BJ (cell line): ENCODE results near the gene EN2. TPM values are rescaled to one million over a fixed set of nuclear protein-coding genes. Genes with fewer than 3 reads are reported as not detected.

Source experiments
- CTCF ChIA-PET: fragments of 350-600 bp; formaldehyde crosslinking; extraction: SDS; loops from one replicate; lab custom pipeline; 2021; ENCODE audit warnings: antibody characterized with exemption, inconsistent platforms; lab: Yijun Ruan, JAX
- POLR2A ChIA-PET: fragments of 300-600 bp; sonication (Branson Sonifier 250); formaldehyde crosslinking; extraction: SDS; loops from one replicate; lab custom pipeline; 2021; ENCODE audit warnings: antibody characterized with exemption; lab: Charles Lee
- DNase-seq: peaks from one replicate; pipeline ENCODE4 v3.0.0-alpha.2; 2011; ENCODE audit warnings: low read depth
- H3K27me3 ChIP-seq: 2 replicates; pipeline ENCODE4 v1.6.0; 2011; ENCODE audit warnings: low read length; ENCODE audit not compliant: control insufficient read depth, insufficient read depth
- H3K36me3 ChIP-seq: 2 replicates; pipeline ENCODE4 v1.5.1; 2011; ENCODE audit warnings: low read length; ENCODE audit not compliant: control insufficient read depth, insufficient read depth
- H3K4me3 ChIP-seq: 2 replicates; pipeline ENCODE4 v1.5.1; 2011; ENCODE audit warnings: low read depth, mild to moderate bottlenecking, control low read depth, low read length
- polyA plus RNA-seq: library from polyadenylated mRNA; depleted of rRNA; stranded (reverse); fragments of >200 nt; gene quantifications from 2 replicates; pipeline ENCODE4 v1.2.3, GENCODE V29; 2011
- TF ChIP-seq, protein P1 (sequence below): IDR thresholded peaks from 2 replicates; pipeline ENCODE4 v1.5.1; 2011; ENCODE audit warnings: low read depth, mild to moderate bottlenecking, control low read depth, inconsistent platforms, low read length, moderate library complexity; ENCODE audit not compliant: insufficient read depth

EN2 gene
- polyA plus RNA-seq, 1 experiment = not detected

DNA sequence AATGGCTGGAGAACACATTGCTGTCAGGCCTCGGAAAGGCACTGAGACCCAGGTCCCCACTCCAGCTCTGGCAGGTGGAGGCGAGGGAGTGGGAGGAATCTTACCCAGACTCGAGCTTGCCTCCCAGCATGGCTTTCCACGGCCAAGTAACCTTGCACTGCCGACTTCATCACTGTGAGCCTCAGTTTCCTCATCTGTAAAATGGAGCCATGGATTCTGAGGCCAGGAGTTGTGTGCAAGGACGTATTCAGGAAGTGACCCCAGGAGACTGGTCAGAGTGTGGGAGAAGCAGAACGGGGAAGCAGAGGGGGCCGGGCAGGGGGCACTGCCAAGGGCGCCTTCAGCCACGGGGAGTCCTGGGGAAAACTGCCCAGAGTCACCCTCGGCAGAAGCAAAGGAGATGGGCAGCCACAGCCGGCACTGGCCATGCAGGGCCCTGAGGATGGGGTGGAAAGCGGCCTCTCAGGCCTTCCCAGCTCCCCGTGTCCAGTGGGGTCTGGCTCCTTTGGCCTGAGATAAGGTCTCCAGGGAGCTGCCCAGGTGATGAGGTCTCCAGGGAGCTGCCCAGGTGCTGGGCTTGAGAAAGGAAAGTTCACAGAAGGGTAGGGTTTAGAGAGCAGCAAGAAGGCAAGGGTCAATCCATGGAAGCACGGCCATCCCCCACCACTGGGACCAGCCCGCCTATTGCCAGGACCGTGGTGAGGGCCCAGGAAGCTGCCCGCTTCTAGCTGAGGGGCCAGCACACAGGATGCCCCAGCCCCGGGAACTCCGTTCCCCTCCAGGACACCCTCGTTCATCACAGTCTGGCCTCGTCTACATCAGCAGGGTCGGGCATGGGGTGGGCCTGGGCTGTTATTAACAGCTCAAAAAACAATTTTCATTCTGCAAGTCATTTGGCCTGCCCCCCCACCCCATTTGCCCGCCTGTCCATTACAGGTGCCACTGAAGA, 34.3 kb upstream of the EN2 start:
- TF ChIP-seq, protein P1, sequence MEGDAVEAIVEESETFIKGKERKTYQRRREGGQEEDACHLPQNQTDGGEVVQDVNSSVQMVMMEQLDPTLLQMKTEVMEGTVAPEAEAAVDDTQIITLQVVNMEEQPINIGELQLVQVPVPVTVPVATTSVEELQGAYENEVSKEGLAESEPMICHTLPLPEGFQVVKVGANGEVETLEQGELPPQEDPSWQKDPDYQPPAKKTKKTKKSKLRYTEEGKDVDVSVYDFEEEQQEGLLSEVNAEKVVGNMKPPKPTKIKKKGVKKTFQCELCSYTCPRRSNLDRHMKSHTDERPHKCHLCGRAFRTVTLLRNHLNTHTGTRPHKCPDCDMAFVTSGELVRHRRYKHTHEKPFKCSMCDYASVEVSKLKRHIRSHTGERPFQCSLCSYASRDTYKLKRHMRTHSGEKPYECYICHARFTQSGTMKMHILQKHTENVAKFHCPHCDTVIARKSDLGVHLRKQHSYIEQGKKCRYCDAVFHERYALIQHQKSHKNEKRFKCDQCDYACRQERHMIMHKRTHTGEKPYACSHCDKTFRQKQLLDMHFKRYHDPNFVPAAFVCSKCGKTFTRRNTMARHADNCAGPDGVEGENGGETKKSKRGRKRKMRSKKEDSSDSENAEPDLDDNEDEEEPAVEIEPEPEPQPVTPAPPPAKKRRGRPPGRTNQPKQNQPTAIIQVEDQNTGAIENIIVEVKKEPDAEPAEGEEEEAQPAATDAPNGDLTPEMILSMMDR = no peak
- Histone ChIP-seq H3K27me3 (peaks cover 5% of the 10 kb centered on the region), H3K4me3 (no peak overlapping the region), H3K36me3 (no peaks in the 10 kb centered on the region)
- POLR2A ChIA-PET = no interaction called here
- DNase-seq = no peak
- CTCF ChIA-PET = no interaction called here

DNA sequence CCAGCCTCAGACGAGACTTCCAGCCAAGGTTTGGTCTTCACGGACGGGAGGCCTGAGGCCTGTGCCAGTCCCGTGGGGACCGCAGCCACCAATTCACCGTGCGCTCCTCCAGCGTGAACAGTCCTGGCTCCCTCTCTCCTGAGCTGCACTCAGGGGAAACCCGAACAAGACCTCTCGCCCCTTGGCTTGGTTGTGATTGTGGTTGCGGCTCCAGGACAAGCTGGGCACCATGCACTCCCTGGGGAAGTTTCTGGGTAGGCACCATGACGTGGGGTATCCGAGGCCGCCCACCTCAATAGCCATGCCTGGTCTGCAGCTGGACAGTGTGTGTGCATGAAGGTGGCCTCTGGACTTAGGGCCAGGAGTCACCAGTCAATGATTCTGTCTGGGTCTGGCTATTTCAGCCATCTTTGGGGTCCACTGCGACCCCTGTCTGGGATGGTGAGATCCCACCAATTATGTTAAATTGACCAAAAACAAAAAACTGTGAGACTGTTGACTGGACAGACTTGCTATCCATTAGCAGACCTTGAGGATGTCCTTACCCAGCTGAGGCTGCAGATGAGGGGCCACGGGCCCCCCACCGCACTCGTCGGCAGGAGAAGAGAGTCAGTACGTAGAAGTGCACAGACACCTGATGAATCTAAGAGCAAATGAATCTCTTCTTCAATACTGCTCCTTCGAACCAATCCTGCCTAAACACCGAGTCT, 33.5 kb upstream of the EN2 start:
- Histone ChIP-seq H3K27me3 (peaks cover 5% of the 10 kb centered on the region), H3K36me3 (no peaks in the 10 kb centered on the region), H3K4me3 (no peak overlapping the region)
- POLR2A ChIA-PET = no interaction called here
- DNase-seq = no peak
- CTCF ChIA-PET = no interaction called here
- TF ChIP-seq, protein P1 = no peak

DNA sequence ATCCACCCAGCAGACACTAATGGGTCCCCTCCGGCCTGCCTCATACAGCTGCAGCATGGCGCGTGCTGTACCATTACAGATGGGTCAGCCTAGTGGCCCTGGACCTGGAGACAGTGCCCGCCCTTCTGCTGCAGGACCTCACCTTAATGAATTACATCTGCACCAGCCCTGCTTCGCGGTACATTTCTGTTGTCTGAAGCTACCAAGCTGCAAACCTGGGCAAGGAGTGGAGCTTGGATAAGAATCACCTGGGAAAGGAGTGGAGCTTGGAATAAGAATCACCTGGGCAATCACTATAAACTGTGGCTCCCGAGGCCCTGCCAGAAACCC, 33.0 kb upstream of the EN2 start:
- peaks cover 7% of the 10 kb centered on the region for H3K27me3 ChIP-seq
- ChIA-PET POLR2A (no interaction called here), CTCF (no interaction called here)
- H3K4me3 ChIP-seq = no peak overlapping the region
- no peak for DNase-seq
- TF ChIP-seq, protein P1 = no peak
- H3K36me3 ChIP-seq = no peaks in the 10 kb centered on the region

DNA sequence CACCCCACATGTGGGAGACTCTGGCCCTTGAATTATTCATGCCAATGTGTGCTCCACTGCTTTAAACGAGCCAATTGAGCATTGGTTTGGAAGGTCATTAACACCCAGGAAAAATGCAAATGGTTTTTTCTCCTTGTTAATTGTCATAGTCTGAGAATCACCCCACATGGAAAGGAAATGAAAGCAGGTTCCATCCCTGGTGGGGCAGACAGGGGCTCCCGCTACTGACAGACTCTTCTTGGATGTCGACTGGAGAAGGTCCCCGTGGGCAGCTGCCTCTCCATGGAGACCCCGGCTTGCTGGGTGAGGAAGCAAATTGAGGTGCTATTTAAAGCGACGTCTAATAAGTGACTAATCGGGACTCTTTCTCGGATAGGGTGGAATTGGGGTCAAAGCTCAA, 32.0 kb upstream of the EN2 start:
- Histone ChIP-seq H3K4me3 (no peak overlapping the region), H3K36me3 (no peaks in the 10 kb centered on the region), H3K27me3 (peaks cover 7% of the 10 kb centered on the region)
- no peak for DNase-seq
- TF ChIP-seq, protein P1 = no peak
- POLR2A ChIA-PET = no interaction called here
- CTCF ChIA-PET = no interaction called here
